HG02970 (cell line): Measurements from ENCODE around the gene PRR5L.

Source experiments
- ATAC-seq: cut with Tn5 transposase; IDR thresholded peaks from one replicate; pipeline ENCODE4 v1.9.1; 2021; ENCODE audit warnings: mild to moderate bottlenecking, moderate library complexity, moderate number of reproducible peaks; ENCODE audit not compliant: unreplicated experiment, low FRiP score

Gene PRR5L

GRCh38 chr11:36278531-36279282 is 17.4 kb upstream of the PRR5L start:
- no peak for ATAC-seq

DNA sequence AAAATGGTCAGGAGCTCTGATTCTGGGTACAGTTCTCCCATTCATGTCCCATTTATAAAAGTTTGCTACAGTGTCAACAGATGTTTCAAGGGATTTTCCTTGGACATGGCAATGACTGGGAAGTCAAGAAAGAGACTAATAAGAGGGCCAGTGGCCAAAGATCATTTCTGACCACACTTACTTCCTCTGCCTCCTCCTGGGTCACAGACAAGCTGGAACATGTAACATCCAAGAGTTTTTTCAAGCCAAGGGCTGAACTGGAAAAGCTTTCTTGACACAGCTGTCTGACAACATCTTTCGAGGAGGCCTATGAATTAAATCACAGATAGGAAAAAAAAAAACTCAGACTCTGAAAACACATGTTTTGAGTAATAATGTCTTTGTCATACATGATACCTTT is 15.6 kb upstream of the PRR5L start:
- ATAC-seq = no peak

GRCh38 chr11:36281850-36282249 is 14.2 kb upstream of the PRR5L start:
- ATAC-seq = no peak

DNA sequence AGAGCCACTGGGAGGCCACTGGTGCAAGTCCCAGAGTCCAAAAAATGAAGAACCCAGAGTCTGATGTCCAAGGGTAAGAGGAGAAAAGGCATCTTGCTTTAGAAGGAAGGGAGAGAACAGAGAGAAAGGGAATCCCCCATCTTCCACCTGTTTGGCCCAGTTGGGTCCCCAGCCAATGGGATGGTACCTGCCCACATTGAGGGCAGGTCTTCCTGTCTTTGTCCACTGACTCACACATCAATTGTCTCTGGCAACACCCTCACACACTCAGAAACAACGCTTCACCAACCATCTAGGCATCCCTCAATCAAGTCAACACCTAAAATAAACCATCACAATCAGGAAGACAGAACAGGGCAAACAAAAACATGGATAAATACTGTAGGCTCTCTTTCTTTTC is 13.2 kb upstream of the PRR5L start:
- no peak for ATAC-seq

- no peak for ATAC-seq
Observed at GRCh38 chr11:36288442-36289225, 7.5 kb upstream of the PRR5L start.

- peak; percentile 99 for ATAC-seq
Observed at GRCh38 chr11:36289226-36289852, 6.7 kb upstream of the PRR5L start, which contains the start of gene COMMD9. Gene COMMD9, minus strand, starts transcription at chr11:36289424. Its CDS starts 12 bp downstream, at chr11:36289412.

- no peak for ATAC-seq
Observed at GRCh38 chr11:36292311-36292722, 3.8 kb upstream of the PRR5L start.

GRCh38 chr11:36296884-36297543 is 926 bp downstream of the PRR5L start:
- ATAC-seq = no peak

DNA sequence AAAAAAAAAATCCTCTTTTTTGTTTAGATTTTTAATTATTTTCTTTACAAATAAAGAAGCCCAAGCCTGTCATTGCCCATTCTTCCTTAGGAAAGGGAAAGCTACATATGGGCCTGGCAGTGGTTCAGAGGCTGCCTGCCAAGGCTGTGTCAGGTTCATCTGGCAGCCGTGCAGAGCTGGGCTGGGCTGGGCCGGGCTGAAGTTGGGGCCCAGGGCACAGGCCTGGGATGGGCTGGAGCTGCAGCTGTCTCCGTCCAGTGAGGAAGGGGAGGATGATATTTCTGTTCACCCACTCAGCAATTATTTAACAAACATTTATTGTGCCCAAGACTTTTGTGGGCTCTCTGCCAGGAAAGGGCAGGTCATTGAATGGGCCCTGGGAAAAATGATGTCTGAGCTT is 4.6 kb downstream of the PRR5L start:
- ATAC-seq = no peak

DNA sequence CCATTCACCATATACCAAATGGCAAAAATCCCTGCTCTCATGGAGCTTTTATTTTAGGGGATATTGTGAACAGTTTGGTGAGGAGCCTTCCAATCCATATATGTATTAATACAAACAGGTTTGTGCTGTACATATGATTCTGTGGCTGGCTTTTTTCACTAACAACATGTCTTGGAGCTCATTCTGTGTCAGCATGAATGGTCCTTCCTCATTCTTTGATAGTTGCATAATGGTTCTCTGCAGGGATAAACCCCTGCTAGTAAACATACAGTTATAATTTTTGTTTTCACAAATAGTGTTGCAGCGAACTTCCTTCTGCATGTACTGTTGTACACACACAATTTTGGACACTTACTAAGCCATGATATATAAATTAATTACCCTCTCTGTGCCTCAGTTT is 8.3 kb downstream of the PRR5L start:
- ATAC-seq = no peak

DNA sequence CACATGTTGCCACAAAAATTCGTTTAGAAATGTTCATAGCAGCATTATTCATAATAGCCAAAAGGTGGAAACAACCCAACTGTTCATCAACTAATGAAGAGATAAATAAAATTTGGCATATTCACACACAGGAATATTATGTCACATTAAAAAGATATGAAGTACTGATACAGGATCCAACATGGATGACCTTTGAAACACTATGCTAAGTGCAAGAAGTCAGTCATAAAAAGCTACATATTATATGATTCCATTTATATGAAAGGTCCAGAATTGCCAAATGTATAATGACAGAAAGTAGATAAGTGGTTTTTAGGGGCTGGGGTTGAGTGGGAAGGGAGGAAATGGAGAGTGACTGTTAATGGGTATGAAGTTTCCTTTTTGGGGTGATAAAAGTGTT is 9.0 kb downstream of the PRR5L start:
- no peak for ATAC-seq

DNA sequence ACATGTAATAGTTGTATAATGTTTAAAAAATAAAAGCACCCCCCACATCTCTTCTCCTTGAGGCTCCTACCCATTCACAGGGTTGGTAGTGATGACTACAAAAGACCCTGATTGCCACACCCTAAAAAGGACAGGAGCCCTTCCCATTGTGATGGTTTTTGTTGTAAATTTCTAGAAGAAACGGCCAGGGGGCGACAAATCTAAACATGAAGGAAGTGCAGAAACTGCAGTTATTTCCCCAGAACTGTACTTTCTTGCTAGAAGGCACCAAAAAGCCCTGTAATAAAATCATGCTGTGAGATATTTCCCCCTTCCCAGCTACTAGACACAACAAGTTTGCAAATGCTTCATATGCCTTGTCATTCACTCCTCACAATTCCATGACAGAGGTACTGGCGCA is 10.8 kb downstream of the PRR5L start:
- no peak for ATAC-seq

DNA sequence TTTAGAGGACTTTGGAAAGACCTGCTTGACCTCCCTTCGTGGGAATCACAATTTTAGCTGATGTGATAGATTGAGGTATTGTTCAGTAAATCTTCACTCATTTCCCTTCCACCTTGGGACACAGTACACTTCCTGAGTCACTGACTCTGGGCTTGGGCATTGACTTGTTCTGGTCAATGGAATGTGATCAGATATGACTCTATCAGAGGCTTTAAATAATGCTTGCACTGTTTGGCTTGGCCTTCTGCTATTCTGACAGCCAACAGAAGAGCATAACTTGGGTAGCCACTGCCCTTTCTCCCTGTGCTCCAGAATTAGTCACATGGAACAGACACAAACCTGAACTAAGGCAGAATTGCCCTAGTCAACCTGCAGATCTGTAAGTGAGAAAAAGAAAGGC is 12.5 kb downstream of the PRR5L start:
- ATAC-seq = no peak

GRCh38 chr11:36309779-36310178 is 13.7 kb downstream of the PRR5L start:
- ATAC-seq = no peak

- no peak for ATAC-seq
Observed at GRCh38 chr11:36311926-36312595, 16.0 kb downstream of the PRR5L start.

- no peak for ATAC-seq
Observed at GRCh38 chr11:36312611-36313472, 16.8 kb downstream of the PRR5L start.

- peak; percentile 54 for ATAC-seq
Observed at GRCh38 chr11:36313750-36314433, 17.8 kb downstream of the PRR5L start.

GRCh38 chr11:36314434-36314767 is 18.3 kb downstream of the PRR5L start:
- no peak for ATAC-seq

DNA sequence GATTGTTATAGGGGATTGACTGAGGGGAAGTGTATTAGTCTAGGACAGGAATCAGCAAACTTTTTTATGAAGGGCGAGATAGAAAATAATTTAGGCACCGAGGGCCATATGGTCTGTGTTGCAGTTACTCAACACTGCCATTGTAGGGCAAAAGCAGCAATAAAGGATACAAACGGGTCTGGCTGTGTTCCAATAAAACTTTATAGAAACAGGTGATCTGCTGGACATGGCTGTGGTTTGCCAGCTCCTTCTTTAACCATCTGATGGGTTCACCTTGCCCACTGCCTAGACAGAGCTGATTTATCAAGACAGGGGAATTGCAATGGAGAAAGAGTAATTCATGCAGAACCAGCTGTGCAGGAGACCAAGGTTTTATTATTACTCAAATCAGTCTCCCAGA is 20.0 kb downstream of the PRR5L start:
- no peak for ATAC-seq
